Left lobe of liver (tissue), 2 donors: Measurements from ENCODE around the gene KCNIP3. TPM values are rescaled to one million over a fixed set of nuclear protein-coding genes. Genes with fewer than 3 reads are reported as not detected.
"Not testable (repeated sequence)": the region's sequence is repeated elsewhere in the genome, so short reads cannot be mapped to it uniquely, and the experiment has no call there.

Experiments
- ATAC-seq: fragments of 200-7000 bp; cut with Tn5 transposase; one replicate; pipeline ENCODE4 v1.9.1; 2020; ENCODE audit warnings: mild to moderate bottlenecking, moderate library complexity
- DNase-seq: peaks from one replicate; pipeline ENCODE4 v3.0.0-alpha.2; 2020; ENCODE audit warnings: low spot score
- total RNA-seq: library from RNA; stranded (reverse); gene quantifications from one replicate; pipeline ENCODE4 v1.2.1, GENCODE V29; 2021
- donor health status: DM: no; HTN: no; CAD: no; lungs with moderate emphysema.
- donor health status: DM: no; HTN: yes; CAD: no.

The KCNIP3 gene
- total RNA-seq, 1 donor from 2014 or later = 1.6 TPM

DNA sequence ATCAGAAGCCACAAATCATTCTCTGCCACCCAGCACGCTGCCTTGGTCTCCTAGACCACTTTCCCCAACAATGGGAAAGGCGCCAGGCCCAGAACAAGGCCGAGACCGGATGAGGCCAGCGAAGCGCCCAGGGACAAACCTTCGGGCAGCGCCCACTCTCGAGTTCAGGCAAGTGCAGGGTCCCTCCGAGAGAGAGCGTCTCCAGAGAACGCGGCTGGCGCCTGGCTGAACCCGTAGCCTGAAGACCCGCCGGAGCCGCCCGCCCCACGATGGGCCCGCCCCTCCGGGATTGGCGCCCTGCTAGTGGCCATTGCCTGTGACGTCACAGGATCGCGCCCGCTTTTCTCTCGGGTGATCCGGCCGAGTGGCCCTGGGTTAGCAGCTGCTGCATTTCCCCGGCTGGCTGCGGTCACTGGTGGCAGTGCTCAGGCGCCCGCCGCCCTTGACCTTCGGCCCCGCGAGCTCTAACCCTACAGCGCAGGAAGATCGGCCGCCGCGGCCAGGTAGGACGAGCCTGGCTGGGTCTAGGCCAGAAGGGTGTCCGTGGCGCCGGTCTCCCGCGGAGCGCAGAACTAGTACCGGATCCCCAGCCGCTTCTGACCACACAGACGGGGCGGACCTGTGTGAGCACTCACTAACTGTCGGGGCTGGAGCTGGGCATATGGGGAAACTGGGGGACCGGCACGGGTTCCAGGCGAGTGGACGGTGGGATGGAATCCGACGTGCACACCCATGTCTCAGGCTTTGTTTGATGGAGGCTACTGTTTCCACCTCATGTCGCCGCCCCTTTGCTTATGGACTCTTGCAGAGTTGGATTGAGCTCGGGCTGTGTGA is 105.4 kb downstream of the KCNIP3 start, which contains the start of gene FAHD2A:
Gene FAHD2A, plus strand, starts transcription at position 339 of the 834 bp plus-strand sequence. CDS start 2,851 bp downstream, outside the sequence.
- ATAC-seq (peak; percentile 91), DNase-seq (peak; percentile 99)

- ATAC-seq = peak; percentile 79
- DNase-seq = peak; percentile 68
These were observed 106.1 kb downstream of the KCNIP3 start for GRCh38 chr2:95403204-95403721.

DNA sequence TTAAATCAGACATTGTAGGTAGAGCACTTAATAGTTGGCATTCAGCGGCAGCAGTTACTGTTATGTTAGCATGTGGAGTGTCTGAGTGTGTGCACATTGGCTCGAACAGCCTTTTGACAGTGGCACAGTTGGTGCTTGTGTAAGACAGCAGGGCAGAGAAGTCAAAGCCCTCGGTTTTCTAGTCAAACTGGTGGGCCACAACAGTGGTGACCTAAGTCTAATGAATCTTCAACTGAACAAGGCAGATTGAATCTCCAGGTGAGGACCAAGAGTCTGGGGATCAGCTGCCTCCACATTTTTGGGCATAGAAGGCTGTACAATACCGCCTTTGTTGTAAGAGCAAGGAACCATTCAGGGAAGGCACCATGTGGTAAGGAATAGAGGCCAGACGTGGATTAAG is 106.7 kb downstream of the KCNIP3 start:
- not testable (repeated sequence) for ATAC-seq

DNA sequence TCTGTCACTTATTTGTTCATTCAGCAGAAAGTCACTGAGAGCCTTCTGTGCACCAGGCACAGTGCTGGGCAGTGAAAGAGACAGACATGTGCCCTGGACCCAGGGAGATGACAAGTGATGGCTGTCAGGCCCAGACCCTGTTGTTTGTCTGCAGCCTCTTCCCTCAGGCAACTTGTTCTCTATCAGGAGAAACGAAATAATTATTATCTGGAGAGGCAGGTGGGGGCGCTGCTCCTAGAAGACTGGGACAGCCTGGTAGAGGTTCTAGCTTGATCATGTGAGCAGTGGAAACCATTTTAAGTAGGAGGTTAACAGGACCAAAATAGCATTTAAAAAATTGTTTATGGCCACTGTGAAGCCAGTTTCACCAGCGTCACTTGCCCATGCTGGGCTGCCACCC is 107.5 kb downstream of the KCNIP3 start:
- not testable (repeated sequence) for ATAC-seq, DNase-seq

More for the DNA sequence above, 106.7 kb downstream of the KCNIP3 start:
- not testable (repeated sequence) for DNase-seq

- not testable (repeated sequence) for ATAC-seq, DNase-seq
These were observed 114.1 kb downstream of the KCNIP3 start for GRCh38 chr2:95411239-95411638.

DNA sequence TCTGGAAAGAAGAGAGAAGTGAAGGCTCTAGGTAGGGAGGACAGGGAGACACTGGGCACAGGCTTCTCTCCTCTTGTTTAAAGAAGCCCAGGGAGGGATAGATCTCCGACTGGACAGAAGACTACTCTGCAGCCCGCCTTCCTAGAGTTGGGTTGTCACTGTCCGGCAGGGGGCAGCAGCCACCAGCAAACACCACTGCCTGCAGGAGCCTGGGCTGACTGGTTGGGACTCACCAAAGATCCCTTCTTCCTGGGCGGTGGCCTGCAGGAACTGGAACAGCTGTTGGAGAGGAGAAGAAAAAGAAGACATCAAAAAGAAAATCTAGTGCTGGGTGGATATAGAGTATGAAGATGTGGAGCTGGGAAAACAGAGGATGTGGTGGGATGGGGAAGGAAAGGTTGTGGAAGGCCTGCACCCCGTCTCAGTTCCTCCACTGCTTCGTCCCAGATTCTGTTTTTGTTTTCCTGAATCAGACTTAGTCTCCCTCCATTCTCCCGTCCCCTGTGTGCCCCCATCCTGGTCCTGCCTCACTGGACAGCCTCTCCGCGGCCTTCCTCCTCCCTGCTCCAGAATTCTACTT is 117.0 kb downstream of the KCNIP3 start:
- DNase-seq (peak; percentile 81), ATAC-seq (peak; percentile 97)

DNA sequence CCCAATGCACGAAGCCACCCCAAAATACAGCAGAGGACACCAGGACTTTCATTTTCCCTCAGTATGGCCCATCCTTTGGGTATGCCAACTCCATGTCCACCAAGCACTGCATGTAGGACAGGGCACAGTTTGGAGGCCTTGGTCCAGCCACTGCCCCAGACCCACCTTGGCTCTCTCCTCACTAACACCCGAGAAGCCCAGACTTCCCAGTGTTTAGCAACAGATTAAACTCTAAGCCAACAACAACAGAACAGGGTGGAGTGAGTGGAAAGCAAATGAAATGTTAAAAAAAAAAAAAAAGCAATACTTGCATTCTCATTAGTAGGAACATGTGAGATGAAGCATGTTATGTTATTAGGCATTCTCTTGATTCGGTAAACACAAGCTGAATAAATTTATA is 118.0 kb downstream of the KCNIP3 start:
- not testable (repeated sequence) for DNase-seq, ATAC-seq

DNA sequence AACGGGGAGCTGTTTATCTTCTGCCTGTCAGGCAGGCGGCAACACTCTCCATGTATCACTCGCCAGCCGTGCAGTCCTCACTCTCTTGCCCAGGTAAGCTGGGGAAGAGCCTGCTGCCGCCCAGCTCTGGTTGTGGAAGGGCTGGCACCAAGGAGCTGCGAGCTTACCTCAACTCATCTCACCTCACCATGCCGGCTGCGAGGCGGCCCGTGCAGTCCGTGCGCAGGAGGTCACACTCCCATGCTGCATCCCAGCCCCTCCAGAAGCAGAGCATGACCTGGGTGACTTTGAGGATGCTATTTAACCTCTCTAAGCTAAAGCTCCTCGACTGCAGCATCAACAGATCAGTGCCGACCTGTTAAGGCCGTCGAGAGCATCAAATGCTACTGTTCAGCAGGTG is 118.4 kb downstream of the KCNIP3 start:
- not testable (repeated sequence) for DNase-seq, ATAC-seq

- not testable (repeated sequence) for DNase-seq
These were observed 130.2 kb downstream of the KCNIP3 start for GRCh38 chr2:95427196-95427867.

GRCh38 chr2:95429748-95430467 is 132.8 kb downstream of the KCNIP3 start:
- ATAC-seq = peak; percentile 85
- not testable (repeated sequence) for DNase-seq

More at GRCh38 chr2:95427196-95427867, 130.2 kb downstream of the KCNIP3 start:
- ATAC-seq = not testable (repeated sequence)

- ATAC-seq, DNase-seq: not testable (repeated sequence)
These were observed 136.2 kb downstream of the KCNIP3 start for GRCh38 chr2:95433373-95433772.

DNA sequence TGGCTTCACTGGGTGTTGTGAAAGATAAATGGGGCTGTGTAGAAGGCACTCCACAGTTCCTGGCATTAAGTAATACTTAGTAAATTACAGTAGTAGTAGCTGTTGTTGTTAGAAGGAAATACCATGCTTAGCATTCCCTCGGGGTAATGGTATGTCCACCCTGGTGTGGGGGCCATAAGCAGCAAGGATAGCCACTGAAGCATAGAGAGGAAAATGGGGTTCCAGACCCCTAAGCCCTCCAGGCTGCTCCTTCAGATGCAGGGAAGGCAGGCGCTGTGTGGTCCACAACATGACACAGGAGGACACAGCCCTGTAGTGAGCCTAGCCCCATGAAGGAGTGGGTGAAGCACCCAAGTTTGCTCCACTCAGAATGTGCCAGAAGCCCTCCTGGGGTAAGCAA is 136.8 kb downstream of the KCNIP3 start:
- not testable (repeated sequence) for ATAC-seq, DNase-seq

GRCh38 chr2:95434507-95435076 is 137.4 kb downstream of the KCNIP3 start:
- ATAC-seq = peak; percentile 4
- not testable (repeated sequence) for DNase-seq

- DNase-seq, ATAC-seq: not testable (repeated sequence)
These were observed 138.2 kb downstream of the KCNIP3 start for GRCh38 chr2:95435162-95435871.

Other genes with a start within 250 kb of the KCNIP3 start
- gene MRPS5, start 175.5 kb upstream of the KCNIP3 start, total RNA-seq = 34.7 TPM
- gene ZNF514, start 137.5 kb upstream of the KCNIP3 start, total RNA-seq = 6.6 TPM
- 1.7 TPM for gene ZNF2, start 131.5 kb upstream of the KCNIP3 start, total RNA-seq
- 1.3 TPM for gene ZNF892, start 89.8 kb upstream of the KCNIP3 start, total RNA-seq
- 1.1 TPM for gene PROM2, start 22.9 kb upstream of the KCNIP3 start, total RNA-seq
- 75.2 TPM for gene FAHD2A, start 105.4 kb downstream of the KCNIP3 start, total RNA-seq
- gene TRIM43B, start 187.4 kb downstream of the KCNIP3 start, total RNA-seq = not detected